Endothelial cell (in vitro differentiated cells): Measurements from ENCODE around the gene DDX50. TPM values are rescaled to one million over a fixed set of nuclear protein-coding genes. Genes with fewer than 3 reads are reported as not detected.
A peak's percentile ranks its signal among the peaks of the same experiment; 100 is the strongest.
"Not testable (repeated sequence)": the region's sequence is repeated elsewhere in the genome, so short reads cannot be mapped to it uniquely, and the experiment has no call there.

Experiments used
- DNase-seq: peaks from one replicate; pipeline ENCODE4 v3.0.0; 2021; ENCODE audit warnings: low spot score
- H3K27ac Mint-ChIP-seq: one replicate; pipeline ENCODE4 v1.8.0; 2021; ENCODE audit warnings: mixed read lengths, inconsistent platforms; ENCODE audit not compliant: unreplicated experiment
- H3K27me3 Mint-ChIP-seq: one replicate; pipeline ENCODE4 v1.8.0; 2021; ENCODE audit warnings: mild to moderate bottlenecking, moderate library complexity, mixed read lengths, inconsistent platforms; ENCODE audit not compliant: unreplicated experiment
- H3K36me3 Mint-ChIP-seq: one replicate; pipeline ENCODE4 v1.8.0; 2021; ENCODE audit warnings: mild to moderate bottlenecking, low read depth, mixed read lengths, inconsistent platforms; ENCODE audit not compliant: unreplicated experiment
- H3K4me1 Mint-ChIP-seq: one replicate; pipeline ENCODE4 v1.8.0; 2021; ENCODE audit warnings: mild to moderate bottlenecking, mixed read lengths, inconsistent platforms; ENCODE audit not compliant: unreplicated experiment
- H3K4me3 Mint-ChIP-seq: one replicate; pipeline ENCODE4 v1.8.0; 2021; ENCODE audit warnings: mild to moderate bottlenecking, mixed read lengths, inconsistent platforms; ENCODE audit not compliant: unreplicated experiment
- H3K9me3 Mint-ChIP-seq: one replicate; pipeline ENCODE4 v1.8.0; 2021; ENCODE audit warnings: mixed read lengths, inconsistent platforms; ENCODE audit not compliant: unreplicated experiment
- total RNA-seq: library from RNA; stranded (reverse); fragmentation: NEBNext Ultra II Directional; extraction: Animal tissue kit (Norgen Biotek cat#: 25700); gene quantifications from one replicate; pipeline ENCODE4 v1.2.1, GENCODE V29; 2021; ENCODE audit not compliant: unreplicated experiment
- TF ChIP-seq, protein P1 (sequence below): fragments of 200-600 bp; sonication (generic); IDR thresholded peaks from one replicate; pipeline ENCODE4 v1.5.0; 2021; ENCODE audit warnings: antibody characterized with exemption; ENCODE audit not compliant: unreplicated experiment

The DDX50 gene
- total RNA-seq, 1 donor from 2014 or later = 35.2 TPM

- peaks cover 32% of the 10 kb centered on the region for H3K9me3 Mint-ChIP-seq
- no peak for DNase-seq
- H3K36me3 Mint-ChIP-seq = peaks cover 26% of the 10 kb centered on the region
- TF ChIP-seq, protein P1, sequence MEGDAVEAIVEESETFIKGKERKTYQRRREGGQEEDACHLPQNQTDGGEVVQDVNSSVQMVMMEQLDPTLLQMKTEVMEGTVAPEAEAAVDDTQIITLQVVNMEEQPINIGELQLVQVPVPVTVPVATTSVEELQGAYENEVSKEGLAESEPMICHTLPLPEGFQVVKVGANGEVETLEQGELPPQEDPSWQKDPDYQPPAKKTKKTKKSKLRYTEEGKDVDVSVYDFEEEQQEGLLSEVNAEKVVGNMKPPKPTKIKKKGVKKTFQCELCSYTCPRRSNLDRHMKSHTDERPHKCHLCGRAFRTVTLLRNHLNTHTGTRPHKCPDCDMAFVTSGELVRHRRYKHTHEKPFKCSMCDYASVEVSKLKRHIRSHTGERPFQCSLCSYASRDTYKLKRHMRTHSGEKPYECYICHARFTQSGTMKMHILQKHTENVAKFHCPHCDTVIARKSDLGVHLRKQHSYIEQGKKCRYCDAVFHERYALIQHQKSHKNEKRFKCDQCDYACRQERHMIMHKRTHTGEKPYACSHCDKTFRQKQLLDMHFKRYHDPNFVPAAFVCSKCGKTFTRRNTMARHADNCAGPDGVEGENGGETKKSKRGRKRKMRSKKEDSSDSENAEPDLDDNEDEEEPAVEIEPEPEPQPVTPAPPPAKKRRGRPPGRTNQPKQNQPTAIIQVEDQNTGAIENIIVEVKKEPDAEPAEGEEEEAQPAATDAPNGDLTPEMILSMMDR = no peak
- H3K27me3 Mint-ChIP-seq = peaks cover 5% of the 10 kb centered on the region
- H3K4me1 Mint-ChIP-seq = peaks cover 3% of the 10 kb centered on the region
- H3K27ac Mint-ChIP-seq = no peak overlapping the region
- peak overlapping the region; percentile 38 for H3K4me3 Mint-ChIP-seq
Observed at GRCh38 chr10:68864611-68865010, 36.5 kb upstream of the DDX50 start.

DNA sequence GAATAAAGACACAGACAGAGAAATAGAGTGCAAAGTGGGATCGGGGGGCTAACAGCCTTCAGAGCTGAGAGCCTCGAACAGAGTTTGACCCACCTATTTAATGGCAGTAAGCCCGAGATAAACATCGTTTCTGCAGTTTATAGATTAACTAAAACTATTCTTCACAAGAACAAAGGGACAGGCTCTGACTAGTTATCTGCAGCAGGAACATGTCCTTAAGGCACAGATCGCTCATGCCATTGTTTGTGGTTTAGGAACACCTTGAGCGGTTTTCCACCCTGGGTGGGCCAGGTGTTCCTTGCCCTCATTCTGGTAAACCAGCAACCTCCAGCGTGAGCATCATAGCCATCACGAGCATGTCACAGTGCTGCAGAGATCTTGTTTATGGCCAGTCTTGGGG is 32.9 kb upstream of the DDX50 start:
- DNase-seq, H3K9me3 Mint-ChIP-seq, H3K27me3 Mint-ChIP-seq, H3K4me1 Mint-ChIP-seq, H3K27ac Mint-ChIP-seq, H3K4me3 Mint-ChIP-seq: not testable (repeated sequence)
- H3K36me3 Mint-ChIP-seq = peaks cover 10% of the 10 kb centered on the region

GRCh38 chr10:68869623-68870022 is 31.5 kb upstream of the DDX50 start:
- Mint-ChIP-seq H3K4me1 (peaks cover 3% of the 10 kb centered on the region), H3K36me3 (peaks cover 10% of the 10 kb centered on the region), H3K27me3 (no peaks in the 10 kb centered on the region), H3K27ac (no peak overlapping the region), H3K4me3 (no peak overlapping the region), H3K9me3 (peaks cover 8% of the 10 kb centered on the region)
- TF ChIP-seq, protein P1 = no peak
- DNase-seq = no peak

DNA sequence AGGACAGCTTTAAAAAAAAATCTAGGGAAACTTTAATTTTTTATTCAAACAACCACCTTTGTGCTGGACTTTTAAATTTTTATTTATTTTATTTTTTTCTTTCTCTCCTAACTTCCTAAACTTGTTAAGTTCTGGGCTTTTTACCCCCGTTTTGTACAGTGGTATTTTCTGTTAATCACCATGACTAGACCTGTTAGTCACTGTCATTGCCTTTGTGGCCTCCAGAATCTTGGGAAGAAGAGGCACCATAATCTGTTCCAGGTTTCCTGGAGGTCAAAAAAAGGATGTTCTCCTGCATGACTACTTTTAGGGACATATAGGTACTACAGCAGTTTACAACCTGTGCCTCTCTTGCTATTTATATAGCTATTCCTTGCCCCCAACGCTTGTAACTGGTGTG is 31.1 kb upstream of the DDX50 start:
- Mint-ChIP-seq H3K4me1 (peaks cover 3% of the 10 kb centered on the region), H3K9me3 (peaks cover 8% of the 10 kb centered on the region), H3K27ac (no peak overlapping the region), H3K4me3 (no peak overlapping the region), H3K27me3 (no peaks in the 10 kb centered on the region), H3K36me3 (peaks cover 10% of the 10 kb centered on the region)
- no peak for DNase-seq
- TF ChIP-seq, protein P1 = no peak

- TF ChIP-seq, protein P1 = no peak
- H3K9me3 Mint-ChIP-seq = peaks cover 8% of the 10 kb centered on the region
- H3K27ac Mint-ChIP-seq = no peak overlapping the region
- H3K36me3 Mint-ChIP-seq = peaks cover 10% of the 10 kb centered on the region
- no peaks in the 10 kb centered on the region for H3K27me3 Mint-ChIP-seq
- no peak for DNase-seq
- no peak overlapping the region for H3K4me3 Mint-ChIP-seq
- peaks cover 3% of the 10 kb centered on the region for H3K4me1 Mint-ChIP-seq
Observed at GRCh38 chr10:68870545-68871104, 30.5 kb upstream of the DDX50 start.
